Ovary (tissue), 3 donors: ENCODE data around the gene ALK.

Experiments used
- EP300 ChIP-seq: sonication (generic); formaldehyde crosslinking; IDR thresholded peaks from one replicate; pipeline ENCODE4 v1.6.1; 2017; ENCODE audit warnings: antibody characterized with exemption
- POLR2A ChIP-seq: fragments of 450-650 bp; IDR thresholded peaks from one replicate; pipeline ENCODE4 v1.6.1; 2017; ENCODE audit warnings: antibody characterized with exemption, mild to moderate bottlenecking, moderate library complexity
- TF ChIP-seq, protein P1 (sequence below), 3 donors: fragments of 450-650 bp in 2 of 3; fragments of 200-600 bp in 1 of 3; IDR thresholded peaks; one replicate each; pipeline versions ENCODE4 v1.5.1 to v1.8.0; 2016 to 2022; ENCODE audit warnings: antibody characterized with exemption in 3 of 3, mild to moderate bottlenecking in 1 of 3
- donor health status: DM: no; HTN: no; CAD: no.

DNA sequence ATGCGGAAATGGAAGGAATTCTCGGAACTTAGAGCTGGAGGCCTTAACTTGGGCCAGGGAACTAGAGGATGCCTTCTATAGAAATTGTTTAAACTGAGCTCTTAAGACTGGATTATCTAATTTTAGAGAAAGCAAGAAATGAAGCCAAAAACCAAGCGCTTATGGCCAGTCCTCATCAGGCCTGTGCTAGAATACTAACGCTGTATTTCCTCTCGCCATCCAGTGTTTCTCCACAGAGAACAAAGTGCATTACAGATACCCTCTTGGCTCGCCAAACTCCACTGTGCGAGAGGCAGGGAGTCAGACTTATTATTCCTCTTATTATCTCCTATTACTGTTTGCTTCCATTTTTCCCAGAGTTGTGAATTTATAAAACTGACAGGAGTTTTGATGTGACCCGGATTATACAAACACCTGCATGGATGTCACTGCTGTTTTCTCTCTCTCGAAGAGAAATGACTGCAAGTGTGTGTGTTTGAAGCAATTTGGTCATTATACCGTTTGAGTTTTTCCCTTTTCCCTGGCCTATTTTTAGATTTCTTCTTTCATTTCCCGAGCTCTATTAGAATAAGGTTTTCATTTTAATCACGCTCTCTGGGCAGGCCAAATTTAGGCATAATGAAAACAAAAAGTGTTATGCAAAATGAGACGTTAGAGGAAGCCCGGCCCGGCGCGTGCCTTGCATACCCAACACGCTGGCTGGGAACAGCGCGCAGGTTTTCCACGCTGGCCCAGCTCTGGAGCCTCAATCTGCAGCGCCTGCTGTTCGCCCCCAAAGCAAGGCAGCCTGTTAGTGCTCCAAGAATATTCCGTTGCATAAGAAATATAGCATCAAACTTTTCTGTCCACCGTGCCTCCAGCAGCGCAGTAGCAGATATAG lies 103.3 kb downstream of the ALK start:
- TF ChIP-seq, protein P1, sequence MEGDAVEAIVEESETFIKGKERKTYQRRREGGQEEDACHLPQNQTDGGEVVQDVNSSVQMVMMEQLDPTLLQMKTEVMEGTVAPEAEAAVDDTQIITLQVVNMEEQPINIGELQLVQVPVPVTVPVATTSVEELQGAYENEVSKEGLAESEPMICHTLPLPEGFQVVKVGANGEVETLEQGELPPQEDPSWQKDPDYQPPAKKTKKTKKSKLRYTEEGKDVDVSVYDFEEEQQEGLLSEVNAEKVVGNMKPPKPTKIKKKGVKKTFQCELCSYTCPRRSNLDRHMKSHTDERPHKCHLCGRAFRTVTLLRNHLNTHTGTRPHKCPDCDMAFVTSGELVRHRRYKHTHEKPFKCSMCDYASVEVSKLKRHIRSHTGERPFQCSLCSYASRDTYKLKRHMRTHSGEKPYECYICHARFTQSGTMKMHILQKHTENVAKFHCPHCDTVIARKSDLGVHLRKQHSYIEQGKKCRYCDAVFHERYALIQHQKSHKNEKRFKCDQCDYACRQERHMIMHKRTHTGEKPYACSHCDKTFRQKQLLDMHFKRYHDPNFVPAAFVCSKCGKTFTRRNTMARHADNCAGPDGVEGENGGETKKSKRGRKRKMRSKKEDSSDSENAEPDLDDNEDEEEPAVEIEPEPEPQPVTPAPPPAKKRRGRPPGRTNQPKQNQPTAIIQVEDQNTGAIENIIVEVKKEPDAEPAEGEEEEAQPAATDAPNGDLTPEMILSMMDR (IDR thresholded peaks at IDR 0.05): no peak
- TF ChIP-seq EP300 (no peak), POLR2A (no peak)
